ENCODE data around the gene TREML2.

Gene TREML2

DNA sequence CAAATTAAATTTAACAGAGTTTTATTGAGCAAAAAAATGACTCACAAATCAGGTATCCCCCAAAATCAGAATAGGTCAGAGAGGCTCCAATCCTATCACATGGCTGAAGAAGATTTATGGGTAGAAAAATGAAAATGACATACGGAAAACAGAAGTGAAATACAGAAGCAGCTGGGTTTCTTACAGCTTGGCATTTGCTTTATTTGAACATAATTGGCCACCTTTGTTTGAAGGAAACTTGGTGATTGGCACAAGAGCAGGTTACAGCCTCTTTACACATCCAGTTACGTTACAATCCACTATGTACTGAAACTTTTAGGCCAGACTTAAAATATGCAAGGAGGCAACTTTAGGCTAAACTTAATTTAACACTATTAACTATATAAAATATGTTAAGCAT, 26.3 kb downstream of the TREML2 start:
- no peak for DNase-seq

DNA sequence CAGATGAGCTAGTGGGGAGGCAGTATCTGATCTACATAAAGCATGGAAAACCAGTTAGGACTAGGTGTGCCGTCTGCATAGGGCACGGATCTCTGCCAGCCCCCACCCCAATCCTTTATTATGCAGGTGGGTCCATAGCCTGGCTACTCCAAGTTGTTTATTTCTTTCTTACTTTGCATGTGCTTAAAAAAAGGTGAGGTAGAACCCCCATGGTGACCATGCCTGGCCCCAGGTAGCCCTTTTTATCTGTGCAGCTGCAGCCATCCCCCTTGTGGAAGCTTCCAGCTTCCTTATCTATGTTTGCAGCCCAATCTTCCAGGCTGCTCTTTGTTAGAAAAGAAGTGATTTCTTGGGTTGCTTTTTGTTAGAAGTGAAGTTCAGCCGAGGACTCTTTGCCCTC, 29.0 kb downstream of the TREML2 start:
- no peak for DNase-seq

DNA sequence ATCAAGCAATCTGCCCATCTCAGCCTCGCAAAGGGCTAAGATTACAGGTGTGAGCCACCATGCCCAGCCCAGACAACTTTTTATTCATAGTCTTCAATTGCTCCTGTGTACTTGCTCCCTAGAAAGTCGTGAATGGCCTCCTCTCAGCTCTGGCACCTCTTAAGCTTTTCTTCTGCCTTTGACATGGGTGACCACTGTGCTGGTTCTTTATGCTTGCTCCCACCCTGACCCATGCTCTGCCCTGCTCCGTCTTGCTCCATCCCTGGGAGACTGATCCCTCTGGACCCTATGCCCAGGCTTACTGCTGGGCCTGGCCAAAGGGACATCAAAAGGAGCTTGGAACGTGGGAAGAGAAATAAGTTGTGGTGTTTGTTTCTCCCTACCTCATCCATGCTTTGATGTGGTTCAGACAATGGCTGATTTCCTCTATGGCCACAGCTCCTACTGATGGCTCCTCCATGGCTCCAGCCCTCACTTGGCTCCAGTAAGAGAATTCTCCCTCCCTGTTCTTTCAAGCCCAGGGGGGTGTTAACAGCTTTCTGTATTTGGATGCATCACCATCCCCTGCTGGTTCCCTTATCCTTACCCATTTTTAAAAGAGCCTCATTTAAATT, 30.3 kb downstream of the TREML2 start:
- DNase-seq: no peak

DNA sequence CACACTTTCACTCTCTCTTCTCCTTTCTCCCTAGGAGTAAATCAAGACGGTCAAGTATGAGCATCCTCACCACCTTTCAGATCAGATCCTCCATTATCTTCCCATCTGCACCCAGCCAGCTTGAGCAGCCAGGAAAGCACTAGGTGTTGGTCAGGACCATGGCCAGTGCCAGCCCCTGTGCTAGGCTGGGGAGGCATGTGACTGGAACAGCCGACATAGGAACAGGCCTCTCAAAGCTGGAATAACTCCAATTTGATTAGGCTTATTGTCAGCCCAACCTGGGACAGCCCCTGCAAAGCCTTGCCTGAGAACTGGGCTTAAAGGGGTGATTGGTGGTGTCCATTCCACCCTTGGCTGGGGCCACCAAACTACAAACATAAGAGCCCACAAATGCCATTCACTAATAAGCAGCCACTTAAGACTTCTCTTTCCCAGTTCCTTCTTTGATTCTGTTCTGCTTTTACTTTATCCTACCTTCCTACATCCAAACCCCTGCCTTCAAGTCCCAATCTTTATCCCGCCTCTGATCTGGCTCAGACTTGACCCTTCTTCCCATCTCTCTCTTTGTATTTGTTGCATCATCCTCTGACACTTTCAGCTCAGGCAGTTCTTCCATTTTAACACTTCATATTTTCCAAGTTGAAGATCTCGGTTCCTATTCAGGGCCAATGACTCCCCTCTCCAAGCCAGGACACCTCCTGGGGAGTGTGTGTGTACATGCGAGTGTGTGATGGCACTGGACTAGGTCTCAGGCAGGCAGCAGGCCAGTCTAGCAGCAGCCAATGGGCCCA, 33.6 kb downstream of the TREML2 start:
- peak; percentile 46 for DNase-seq

DNA sequence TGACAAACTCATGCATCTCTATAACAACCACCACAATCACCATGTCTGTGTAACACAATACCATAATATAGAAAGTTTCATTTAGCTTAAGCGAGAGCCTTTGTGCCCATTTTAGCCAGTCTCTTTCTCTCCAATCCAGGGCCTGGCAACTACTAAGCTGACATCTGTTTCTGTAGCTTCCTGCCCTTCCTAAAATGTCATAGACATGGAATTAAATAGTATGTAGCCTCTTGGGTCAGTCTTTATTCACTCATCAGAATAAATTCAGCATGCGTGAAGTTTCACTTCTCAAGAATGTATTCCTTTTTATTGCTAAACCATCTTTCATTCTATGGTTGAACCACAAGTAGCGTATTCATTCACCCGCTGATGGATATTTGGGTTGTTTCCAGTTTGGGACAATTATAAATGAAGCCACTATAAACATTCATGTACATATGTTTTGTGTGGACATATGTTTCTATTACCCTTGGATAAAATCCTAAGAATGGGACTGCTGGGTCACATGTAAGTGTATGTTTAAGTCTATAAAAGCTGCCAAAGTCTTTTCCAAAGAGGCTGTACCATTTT, 36.3 kb downstream of the TREML2 start:
- DNase-seq: no peak

DNA sequence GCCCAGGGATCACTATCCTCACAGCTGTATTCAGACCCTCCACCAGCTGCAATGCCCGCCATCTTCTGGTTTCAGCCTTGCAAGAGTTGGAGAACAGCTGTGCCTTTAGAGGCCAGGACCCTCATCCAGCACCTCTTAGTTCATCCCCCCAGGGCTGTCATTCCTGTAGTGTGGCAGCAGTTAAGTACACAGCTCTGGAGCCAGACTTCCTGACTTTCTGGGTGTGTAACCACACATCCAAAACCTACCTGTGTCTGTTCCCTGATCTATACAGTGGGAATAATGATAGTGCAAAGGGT, 37.6 kb downstream of the TREML2 start:
- DNase-seq: no peak

DNA sequence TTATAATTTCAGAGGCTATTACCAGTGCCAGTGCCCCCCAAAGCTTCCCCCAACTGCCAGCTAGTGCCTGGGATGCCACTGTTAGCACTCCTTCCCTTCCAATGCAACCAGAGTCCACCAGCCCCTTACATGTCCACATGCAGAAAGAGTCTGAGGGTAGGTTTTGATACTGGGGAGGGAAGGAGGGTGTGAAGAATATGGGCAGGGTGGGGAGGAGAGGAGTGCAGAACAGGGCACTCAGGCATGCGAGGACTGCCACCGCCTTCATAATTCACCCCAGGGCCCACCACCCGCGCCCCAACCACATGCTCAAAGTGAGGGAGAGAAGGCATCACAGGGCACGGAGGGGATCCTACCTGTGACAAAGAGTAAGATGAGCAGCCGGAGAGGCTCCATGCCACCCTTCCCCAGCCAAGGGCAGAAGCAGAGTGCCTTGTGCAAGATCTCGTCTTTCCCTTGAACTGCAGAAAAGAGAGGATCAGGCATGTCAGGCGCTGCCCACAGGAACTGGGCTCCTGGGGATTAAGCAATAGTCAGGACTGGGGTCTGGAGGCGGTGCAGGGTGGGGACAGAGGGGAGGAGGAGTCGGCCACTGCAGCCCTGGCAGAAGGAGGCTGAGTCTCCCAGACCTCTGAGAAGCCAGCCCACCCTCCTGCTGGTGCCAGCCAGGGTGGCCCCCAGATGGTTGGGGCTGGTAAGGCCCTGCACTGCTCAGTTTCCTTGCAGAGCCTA, 38.1 kb downstream of the TREML2 start, which contains the start of gene TREM2:
TREM2 (minus strand) TSS at position 430 of the 732 bp plus-strand sequence; CDS start at position 396, 34 bp downstream.
- DNase-seq: no peak

DNA sequence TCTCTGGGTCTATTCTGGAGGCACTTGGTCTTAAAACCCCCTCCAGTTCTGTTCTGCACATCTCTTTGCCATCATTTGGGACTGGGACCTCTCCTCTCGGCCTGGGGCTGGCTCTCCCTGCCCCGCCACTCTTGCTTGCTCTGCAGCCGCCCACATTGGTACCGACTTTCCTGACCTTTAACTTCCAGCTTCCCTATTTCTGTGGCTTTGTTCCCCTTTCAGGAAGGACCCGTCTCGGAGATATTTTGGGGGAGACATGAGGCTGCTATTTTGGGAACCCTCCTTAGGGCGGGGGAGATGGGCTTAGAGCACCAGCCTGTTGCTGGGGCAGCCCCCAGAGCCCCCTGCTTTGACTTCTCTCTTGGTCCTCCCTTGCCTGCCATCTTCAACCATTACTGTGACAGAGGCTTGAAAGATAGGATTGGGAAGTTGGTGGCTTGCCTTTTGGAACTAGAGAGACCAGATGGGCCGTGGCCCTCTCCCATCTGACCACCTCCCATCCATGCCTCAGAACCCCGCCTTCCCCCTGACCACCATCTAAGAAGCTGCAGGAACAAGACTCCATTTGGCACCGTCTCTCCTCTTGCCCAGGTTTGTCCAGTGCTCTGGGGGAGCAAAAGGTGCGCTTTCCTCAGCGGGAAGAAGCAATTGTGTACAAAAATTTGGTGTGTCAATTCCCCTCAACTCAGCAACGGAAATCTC, 38.9 kb downstream of the TREML2 start:
- DNase-seq: no peak

DNA sequence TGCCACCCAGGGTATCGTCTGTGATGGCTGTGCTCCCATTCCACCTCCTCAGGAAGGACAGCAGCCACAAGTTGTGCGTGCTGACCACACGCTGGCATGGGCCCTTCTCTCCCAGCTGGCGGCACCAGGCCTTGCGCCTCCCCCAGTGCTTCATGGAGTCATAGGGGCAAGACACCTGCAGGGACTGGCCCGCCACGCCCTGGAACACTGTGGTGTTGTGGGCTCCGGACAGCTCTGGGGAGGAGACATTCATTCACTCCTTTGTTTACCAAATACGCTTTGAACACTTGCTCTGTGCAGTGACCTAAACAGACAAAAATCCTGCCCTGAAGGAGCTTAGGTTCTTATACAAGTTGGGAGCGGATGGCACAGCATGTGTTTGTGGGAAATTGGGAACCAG, 39.6 kb downstream of the TREML2 start:
- no peak for DNase-seq

DNA sequence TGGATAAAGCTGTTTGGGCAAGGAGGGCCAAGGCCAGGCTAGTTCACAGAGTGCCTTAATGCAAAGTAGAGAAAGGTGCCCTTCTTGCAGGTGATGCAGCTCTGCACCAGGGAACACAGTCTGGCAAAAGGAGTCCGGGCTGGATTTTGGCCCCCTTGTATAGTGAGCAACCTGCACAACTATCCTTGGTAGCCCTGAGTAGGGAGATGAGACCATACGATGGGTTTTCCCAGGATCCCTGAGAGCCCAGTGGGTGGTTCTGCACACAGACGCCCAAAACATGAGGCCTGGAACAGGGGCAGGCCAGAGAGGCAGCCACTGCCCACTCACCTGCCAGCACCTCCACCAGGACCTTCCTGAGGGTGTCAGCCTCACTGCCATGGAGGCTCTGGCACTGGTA, 40.0 kb downstream of the TREML2 start:
- no peak for DNase-seq

DNA sequence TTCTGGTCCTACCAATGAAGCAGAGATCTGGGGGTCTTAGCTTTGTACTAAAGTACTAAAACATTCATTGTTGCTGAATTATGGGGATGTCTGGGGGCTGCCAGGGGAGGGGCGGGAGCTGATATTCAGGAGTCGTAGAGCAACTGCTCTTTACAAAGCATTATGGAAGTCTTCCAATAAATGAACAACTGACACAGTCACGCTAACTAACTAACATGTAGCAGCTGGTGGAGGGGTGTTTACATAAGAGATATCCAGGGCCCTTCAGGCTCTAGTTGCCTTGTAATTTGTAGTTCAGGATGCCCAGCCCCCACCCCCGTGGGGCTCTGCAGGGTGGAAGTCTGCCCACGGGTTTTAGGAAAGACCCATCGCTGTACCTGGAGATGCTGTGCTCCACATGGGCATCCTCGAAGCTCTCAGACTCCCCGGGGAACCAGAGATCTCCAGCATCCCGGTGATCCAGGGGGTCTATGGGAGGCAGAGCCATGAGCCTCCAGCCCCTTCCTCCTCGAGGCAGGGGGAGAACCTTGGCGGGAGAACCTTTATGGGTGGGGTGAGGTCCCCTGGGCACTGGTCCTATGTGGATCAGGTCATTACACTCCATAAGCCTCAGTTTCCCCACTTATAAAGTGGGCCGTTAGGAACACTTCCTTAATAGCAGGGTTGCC, 41.4 kb downstream of the TREML2 start:
- DNase-seq: no peak

DNA sequence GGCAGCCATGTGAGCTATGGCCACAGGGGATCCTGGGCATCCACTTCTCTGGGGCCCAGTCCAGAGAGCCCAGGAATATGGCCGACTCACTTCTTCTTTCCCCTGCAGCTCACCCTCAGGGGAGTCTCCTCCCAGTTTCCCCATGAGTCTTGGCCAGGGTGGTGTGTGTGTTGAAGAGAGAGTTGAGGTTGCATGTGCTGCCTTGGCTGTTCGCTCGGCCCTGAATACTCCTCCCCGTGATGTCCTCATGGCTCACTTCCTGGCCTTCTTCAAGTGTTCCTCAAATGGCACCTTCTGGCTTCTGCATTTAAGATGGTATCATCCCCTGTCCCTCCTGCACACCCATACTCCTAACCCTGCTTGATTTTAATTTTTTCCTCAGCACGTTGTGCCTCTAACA, 43.6 kb downstream of the TREML2 start:
- no peak for DNase-seq

DNA sequence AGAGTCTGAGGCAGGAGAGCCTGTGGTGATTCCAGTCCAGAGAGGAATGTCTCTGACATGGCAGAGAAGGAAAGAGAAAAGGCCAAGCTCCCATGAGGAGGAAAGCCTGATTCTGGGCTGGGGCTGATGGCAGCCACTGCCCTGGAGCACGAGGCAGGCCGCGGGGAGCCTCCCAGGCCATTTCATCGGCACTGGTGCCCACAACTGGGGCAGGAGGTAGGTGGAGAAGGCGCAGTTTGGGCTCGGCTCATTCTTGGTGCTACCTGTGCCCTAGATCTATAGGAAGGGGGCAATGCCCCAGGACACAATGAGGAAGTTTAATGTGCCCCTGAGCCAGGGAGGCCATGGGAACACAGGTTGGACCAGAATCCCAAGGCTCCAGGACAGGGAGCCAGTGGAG, 44.2 kb downstream of the TREML2 start:
- no peak for DNase-seq

DNA sequence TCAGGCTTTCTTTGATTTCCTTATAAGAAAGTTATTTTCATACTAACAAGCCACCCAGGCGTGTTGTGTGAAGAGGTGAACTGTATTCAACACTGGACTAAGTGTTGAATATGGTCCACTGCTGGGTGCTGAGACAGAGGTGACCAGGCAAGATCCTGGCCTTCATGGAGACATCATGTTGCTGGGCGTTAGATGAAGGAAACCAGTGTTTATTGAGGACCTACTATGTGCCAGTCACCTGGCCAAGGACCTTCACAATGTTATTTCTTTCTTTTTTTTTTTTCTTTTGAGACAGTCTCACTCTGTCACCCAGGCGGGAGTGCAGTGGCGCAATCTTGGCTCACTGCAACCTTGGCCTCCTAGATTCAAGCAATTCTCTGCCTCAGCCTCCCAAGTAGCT, 44.9 kb downstream of the TREML2 start:
- no peak for DNase-seq

DNA sequence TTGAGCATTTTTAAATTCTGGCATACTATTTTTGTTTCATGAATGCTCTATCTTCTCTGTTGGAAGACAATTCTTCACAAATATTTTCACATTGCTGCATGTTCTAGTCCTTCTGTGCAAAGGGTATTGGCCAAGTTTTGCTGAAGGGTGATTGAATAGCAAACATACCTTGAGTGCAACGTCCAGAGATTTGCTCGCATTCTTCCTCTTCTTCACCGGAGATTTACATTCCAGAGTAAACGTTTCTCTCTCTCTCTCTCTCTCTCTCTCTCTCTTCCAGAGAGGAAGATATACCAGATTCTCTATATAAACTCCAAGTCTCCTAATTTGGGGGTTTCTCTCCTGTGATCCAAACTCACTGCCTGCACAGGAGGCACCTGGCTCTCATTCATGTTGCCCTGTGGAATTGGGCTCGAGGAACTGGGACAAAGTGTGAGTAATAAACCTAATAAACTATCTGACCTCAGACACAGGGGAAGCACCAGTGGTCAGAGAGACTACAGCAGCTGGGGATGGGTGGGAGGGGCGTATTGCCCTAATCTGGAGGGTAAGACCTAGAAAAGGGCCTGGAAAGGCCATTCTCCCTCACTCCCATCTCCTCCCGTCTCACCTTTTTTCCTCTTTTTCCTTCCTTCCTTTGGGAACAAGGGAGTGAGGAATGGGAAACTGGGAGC, 45.7 kb downstream of the TREML2 start:
- no peak for DNase-seq

DNA sequence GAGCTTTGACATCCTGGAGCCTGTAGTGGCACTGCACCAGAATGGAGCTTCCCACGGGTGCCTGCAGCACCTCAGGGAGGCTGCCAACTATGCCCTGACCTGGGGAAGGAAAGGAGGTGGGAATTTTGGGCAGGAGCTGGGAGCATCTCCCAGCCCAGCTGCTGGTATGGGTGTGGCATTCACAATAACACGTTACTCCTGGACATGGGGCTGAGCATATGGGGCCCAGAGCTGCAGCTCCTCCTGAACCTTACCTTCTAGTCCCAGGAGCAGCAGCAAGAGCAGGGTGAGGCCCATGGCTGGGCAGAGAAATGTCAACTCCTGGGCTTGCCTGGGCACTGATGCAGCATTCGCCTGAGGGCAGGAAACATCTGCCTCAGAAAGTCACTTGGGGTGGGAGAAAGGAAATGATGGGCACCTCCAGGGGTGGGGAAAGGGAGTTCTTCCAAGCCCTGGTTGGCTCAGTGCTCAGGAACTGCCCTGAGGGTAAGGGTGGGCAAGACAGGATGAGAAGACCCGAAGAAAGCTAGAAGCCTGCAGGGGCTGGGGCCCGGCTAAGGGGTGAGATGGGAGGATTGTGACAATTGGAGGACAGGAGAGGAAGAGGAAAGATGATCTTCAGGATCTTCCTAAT, 46.8 kb downstream of the TREML2 start, which contains the start of gene TREML1:
TREML1 (minus strand) TSS at position 356 of the 634 bp plus-strand sequence; CDS start at position 297, 59 bp downstream.
- DNase-seq: no peak

DNA sequence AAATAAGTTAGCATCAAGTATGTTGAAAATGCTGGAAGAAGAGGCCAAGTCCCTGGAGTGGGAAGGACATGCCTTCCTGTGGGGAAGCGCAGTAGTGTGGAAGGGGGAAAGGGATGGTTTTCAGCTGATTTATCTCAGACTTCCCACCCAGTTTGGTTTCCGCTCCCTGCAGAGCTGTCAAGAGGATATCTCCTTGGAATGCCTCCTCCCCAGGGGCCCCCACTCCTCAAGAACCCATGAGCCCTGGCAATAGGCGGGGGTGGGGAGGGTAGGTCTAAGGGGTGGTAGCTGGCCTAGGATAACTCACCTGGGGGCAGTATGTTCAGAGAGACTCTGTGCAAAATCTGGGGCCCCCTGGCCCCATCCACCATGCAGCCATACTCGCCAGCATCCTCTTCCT, 47.5 kb downstream of the TREML2 start:
- DNase-seq: no peak

DNA sequence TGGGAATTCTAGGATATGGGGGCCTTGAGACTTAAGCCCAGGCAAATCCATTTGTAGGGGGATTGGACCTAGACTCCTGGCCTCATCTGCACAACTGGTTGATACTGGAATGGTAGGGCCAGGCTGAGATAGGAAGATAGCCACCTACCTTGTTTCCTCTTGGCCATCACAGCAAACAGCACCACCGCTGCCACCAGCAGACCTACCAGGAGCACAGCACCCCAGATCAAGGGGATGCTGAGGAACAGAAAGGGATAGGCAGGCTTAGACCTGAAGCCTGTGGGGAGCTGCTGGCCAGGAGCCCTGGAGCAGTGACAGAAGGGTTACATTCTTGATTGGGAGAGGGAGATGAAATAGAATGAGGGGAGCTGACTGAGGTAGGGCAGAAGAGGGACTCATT, 50.3 kb downstream of the TREML2 start:
- DNase-seq: no peak

DNA sequence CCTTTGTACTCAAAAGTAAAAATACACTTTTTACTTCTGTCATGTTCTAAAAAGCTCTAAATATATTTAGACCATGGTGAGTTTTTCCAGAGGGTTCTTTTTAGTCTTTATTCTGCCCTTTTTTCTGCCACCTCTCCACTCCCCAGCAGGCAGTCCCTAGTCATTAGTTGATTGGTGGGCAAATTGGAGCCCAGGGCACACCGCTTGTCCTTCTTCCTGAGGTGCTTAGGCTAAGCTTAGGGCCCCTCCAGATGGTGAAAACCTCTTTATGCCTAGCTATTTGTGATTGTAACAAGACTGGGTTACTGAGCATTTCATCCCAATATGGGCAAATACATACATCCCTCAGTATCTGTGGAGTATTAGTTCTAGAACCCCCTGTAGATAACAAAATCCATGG, 53.0 kb downstream of the TREML2 start:
- no peak for DNase-seq

All from left hindlimb (tissue), 1 donor.